GM18505 (cell line): ENCODE data around the gene SELENOP.
"Not testable (repeated sequence)": the region's sequence is repeated elsewhere in the genome, so short reads cannot be mapped to it uniquely, and the experiment has no call there.

Source experiments
- ATAC-seq: cut with Tn5 transposase; IDR thresholded peaks from one replicate; pipeline ENCODE4 v1.9.1; 2021; ENCODE audit not compliant: unreplicated experiment
- POLR2A ChIP-seq: IDR thresholded peaks from 4 replicates; pipeline ENCODE4 v1.6.1; 2011; ENCODE audit warnings: borderline replicate concordance; ENCODE audit not compliant: insufficient read depth, insufficient read length; ENCODE audit errors: extremely low read depth

Gene SELENOP

DNA sequence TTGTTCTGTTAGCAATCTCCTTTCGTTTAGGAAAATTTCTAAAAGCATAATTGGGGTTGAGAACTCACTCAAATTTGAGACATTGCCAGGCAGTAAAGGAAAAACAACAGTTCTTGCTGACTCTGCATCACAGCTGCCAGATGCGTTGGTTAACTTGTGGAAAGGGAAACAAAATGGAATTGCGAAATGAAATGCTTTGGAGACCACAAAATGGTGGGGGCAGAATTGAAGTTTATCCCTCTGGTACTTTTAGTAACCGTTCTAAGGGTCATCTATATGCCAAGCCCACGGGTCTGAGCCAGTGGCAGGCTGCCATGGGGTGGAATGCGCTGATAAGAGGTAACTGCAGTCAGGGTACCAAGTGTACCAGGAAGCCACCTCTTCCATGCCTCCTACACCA, 28.6 kb upstream of the SELENOP start:
- ATAC-seq = no peak
- no peak for TF ChIP-seq POLR2A

DNA sequence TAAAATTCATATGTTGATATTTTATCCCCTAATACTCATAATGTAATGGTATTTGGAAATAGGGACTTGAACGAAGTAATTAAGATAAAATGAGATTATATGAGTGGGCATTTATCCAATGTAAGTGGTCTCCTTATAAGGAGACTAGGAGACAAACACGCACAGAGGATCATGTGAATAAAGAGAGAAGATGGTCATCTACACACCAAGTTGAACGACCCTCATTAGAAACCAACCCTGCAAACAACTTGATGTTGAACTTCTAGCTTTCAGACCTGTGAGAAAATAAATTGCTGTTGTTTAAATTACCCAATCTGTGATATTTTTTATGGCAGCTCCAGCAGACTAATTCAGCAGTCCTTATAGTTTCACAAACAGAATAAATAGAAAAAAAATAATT, 27.5 kb upstream of the SELENOP start:
- no peak for TF ChIP-seq POLR2A
- no peak for ATAC-seq

DNA sequence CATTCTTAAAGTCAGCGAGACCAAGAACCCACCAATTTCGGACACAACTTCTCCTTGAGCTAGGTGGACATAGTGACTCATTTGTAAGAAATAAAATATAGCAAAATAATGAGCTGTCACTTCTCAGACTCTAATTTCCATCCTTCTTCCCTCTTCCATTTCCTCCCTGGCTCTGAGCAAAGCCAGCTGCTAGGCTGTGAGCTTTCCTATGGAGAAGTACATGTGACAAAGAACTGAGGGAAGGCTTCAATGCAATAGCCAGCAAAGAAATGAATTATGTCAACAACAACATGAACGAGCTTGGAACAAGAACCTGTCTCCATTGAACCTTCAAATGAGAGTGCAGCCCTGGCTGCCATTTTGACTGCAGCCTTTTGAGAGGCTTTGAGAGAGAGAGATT, 25.9 kb upstream of the SELENOP start:
- TF ChIP-seq POLR2A = no peak
- no peak for ATAC-seq

- no peak for TF ChIP-seq POLR2A
Measured at GRCh38 chr5:42836070-42836769, 24.5 kb upstream of the SELENOP start.

GRCh38 chr5:42832060-42832459, 20.4 kb upstream of the SELENOP start:
- no peak for TF ChIP-seq POLR2A
- no peak for ATAC-seq

More at GRCh38 chr5:42836070-42836769, 24.5 kb upstream of the SELENOP start:
- no peak for ATAC-seq

DNA sequence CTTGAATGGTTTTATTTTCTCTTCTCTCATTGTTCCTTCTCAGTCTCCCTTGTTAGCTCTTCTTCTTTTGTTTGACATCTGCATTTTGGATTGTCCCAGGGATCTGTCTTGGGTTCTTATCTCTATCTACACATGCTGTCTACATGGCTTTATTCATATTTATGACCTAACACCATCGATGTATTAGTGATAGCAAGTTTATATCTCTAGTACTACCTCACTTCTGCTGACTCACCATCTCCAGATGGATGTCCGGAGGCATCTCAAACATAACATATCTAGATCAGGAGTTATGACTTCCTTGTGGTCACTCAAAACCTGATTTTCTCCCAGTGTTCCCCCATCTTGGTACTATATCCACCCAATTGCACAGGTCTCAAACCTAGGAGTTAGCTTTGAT, 19.2 kb upstream of the SELENOP start:
- no peak for TF ChIP-seq POLR2A
- no peak for ATAC-seq

- no peak for ATAC-seq
- no peak for TF ChIP-seq POLR2A
Measured at GRCh38 chr5:42828671-42829070, 17.0 kb upstream of the SELENOP start.

DNA sequence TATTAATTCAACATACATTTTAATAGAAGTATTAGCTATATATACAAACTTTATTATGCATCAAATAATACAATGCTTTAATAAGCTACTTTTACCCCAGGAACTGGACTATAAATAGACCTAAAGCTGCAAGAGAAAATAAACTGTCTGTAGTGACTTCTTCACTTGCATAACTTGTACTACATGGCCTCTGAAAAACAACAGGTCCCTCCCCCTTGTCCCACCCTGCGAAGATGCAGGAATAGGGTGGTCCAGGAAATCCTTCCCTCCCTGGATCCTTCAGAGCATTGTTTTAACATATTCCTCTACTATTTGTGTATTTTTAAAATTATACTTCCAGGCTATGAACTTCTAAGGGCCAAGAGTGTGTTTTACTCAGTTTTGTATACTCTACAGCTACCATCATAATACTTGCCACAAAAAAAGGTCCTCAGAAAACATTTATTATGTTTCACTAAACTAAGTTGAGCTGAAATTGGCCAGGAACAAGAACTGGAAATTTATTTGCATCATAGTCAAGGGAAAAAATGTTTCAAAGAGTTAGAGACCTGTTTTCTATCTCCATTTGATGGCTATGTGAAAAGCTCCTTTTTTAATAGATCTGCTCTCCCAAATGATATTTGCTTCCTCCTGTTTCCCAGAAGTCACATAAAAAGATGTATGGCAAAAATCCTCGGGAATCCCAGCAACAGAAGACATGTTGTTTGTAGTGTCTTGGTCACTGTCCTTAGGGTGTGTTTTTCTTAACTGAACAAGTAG, 15.2 kb upstream of the SELENOP start:
- no peak for ATAC-seq
- TF ChIP-seq POLR2A = no peak

DNA sequence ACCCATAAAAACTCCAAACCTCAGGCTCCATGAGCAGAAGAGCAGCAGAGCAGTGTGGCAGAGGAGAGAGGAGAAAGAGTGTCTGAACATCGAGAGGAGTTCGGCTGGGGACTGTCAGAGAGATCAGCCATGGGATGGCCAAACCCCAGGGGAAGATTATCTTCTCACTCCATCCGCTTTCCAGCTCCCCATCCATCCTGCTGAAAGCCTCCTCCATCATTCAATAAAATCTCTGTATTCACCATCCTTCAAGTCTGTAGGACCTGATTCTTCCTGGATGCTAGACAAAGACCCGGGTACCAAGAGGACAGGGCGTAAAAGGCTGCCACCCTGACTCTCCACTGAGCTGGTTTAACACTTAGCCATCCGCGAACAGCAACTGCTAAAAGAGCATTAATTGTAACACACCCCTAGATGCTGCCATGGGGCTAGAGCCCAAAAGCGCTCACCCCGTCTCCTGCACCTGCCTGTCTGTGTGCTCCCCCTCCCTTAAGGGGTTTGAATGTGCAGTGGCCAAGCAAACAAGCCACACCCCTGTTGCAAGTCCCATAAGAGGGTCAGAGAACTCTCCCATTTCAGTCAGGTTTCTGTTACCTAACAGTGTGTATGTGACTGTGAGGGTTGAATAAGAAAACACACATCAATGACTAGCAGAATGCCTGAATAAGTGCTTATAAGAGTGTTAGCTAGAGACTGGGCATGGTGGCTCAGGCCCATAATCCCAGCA, 13.9 kb upstream of the SELENOP start:
- no peak for TF ChIP-seq POLR2A
- no peak for ATAC-seq

- ATAC-seq = no peak
- TF ChIP-seq POLR2A = no peak
Measured at GRCh38 chr5:42824347-42824976, 12.8 kb upstream of the SELENOP start.

DNA sequence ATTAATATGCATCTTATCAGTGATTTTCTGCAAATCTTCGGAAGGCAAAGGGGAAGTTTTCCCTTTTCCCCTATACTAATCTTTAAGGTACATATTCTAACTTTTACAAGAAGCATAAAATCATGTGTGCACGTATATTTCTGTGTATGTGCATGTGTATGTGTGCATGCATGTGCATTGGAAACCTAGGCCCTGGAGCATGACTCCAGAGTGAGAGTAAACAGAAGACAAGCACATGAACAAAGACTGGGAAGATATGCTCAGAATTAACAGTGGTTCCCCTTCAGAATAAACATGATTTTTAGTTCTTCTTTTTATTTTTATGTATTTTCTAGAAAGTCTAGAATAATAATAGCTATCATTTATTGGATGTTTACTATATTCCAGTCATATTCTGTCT, 10.9 kb upstream of the SELENOP start:
- ATAC-seq = no peak
- TF ChIP-seq POLR2A = no peak

DNA sequence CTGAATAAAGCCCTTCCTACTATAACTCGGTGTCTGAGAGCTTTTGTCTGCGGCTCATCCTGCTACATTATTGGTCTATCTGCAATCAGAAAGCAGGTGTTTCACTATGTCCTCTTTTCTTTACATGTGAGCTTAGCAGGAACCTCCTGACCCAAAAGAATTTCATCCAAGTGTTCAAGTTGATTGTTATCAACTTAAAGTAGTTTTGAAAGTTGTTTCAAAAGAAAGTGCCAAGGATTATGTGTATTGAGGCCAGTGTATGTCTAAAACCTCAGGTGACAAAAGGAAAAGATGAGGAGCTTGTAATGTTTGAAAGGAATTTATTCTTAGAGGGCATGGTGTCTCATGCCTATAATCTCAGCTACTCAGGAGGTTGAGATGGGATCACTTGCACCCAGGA, 8.1 kb upstream of the SELENOP start:
- no peak for TF ChIP-seq POLR2A
- ATAC-seq = no peak

GRCh38 chr5:42816546-42816945, 4.9 kb upstream of the SELENOP start:
- ATAC-seq = not testable (repeated sequence)

- ATAC-seq = no peak
- TF ChIP-seq POLR2A = no peak
Measured at GRCh38 chr5:42813533-42813932, 1.8 kb upstream of the SELENOP start.

- TF ChIP-seq POLR2A = no peak
- ATAC-seq = no peak
Measured at GRCh38 chr5:42812620-42813019, 928 bp upstream of the SELENOP start.
